Measurements from ENCODE around the gene ELMOD3.
A peak's percentile ranks its signal among the peaks of the same experiment; 100 is the strongest.

Gene ELMOD3

DNA sequence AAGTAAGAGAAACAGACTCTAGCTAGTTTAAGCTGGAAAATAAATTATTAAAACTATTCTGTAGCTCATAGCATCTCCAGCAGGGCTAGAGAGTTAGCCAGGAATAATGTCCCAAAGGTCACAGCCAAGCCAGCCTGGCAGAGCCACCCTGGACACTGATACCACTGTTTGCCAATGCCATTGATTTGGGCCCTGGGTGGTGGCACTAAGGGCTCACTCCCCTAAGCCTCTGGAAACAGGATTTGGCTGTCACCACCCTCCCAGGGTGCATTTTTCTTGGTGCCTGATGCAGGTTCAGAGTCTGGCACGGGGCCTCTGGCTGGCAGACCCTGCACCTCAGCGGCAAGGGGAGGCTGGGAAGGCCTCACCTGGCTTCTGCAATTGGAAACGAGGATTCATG is 71.0 kb downstream of the ELMOD3 start:
- DNase-seq (ENCODE audit: low read depth) = no peak
- no peak overlapping the region for H3K4me3 ChIP-seq (ENCODE audit: low read depth, low read length)
- TF ChIP-seq MAX (IDR thresholded peaks at IDR 0.05; ENCODE audit: low read depth, low read length) (no peak), MYC (IDR thresholded peaks at IDR 0.05; ENCODE audit: low read depth, low read length) (no peak), POLR2A (IDR thresholded peaks at IDR 0.05; ENCODE audit: extremely low read depth, insufficient read length) (no peak)
- TF ChIP-seq, protein P1, sequence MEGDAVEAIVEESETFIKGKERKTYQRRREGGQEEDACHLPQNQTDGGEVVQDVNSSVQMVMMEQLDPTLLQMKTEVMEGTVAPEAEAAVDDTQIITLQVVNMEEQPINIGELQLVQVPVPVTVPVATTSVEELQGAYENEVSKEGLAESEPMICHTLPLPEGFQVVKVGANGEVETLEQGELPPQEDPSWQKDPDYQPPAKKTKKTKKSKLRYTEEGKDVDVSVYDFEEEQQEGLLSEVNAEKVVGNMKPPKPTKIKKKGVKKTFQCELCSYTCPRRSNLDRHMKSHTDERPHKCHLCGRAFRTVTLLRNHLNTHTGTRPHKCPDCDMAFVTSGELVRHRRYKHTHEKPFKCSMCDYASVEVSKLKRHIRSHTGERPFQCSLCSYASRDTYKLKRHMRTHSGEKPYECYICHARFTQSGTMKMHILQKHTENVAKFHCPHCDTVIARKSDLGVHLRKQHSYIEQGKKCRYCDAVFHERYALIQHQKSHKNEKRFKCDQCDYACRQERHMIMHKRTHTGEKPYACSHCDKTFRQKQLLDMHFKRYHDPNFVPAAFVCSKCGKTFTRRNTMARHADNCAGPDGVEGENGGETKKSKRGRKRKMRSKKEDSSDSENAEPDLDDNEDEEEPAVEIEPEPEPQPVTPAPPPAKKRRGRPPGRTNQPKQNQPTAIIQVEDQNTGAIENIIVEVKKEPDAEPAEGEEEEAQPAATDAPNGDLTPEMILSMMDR (IDR thresholded peaks at IDR 0.05; ENCODE audit: low read depth, low read length) = no peak

DNA sequence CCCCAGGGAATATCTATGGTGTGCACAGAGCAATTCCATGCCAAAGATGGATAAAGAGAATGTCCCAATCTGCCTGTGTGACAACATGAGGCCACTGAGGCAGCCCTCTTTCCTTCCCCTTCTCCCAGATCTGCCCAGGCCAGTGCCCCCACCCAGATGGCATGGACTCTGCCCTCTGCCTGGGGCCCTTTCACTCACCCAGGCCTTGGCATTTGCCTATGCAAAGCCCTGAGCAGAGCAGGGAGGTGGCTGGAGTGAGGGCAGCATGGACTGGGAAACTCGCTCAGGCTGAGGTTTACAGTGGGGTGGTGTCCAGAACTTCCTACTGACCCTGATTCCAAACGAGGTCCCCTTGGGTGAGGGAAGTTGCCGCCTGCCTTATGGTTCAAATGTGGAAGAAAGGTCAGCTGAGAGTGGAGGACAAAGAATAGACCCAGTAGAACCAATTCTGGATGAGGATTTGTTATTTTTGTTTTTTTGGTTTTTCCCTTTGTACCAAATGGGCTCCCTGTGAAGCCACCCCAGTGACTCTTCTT is 72.8 kb downstream of the ELMOD3 start:
- DNase-seq (ENCODE audit: low read depth) = no peak
- no peak overlapping the region for H3K4me3 ChIP-seq (ENCODE audit: low read depth, low read length)
- TF ChIP-seq MYC (IDR thresholded peaks at IDR 0.05; ENCODE audit: low read depth, low read length) (no peak), POLR2A (IDR thresholded peaks at IDR 0.05; ENCODE audit: extremely low read depth, insufficient read length) (no peak)
- TF ChIP-seq, protein P1 (IDR thresholded peaks at IDR 0.05; ENCODE audit: low read depth, low read length) = no peak

DNA sequence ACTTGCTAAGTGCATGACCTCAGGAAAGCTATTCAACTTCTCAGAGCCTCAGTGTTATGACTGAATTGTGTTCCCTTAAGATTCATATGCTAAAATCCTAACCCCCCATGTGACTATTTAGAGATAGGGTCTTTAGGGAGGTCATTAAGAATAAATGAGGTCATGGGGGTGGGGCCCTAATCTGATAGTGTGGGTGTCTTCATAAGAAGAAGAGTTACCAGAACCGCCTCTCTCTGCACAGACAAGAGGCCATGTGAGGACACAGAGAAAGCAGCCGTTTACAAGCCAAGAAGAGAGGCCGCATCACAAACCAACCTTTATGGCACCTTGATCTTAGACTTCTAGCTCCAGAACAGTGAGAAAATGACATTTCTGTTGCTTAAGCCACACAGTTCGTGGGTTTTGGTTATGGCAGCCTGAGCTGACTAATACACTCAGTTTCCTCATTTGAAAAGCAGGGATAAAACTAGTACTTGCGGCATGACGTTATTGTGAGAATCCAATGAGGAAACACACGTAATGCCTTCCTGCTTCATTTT is 73.8 kb downstream of the ELMOD3 start:
- no peak overlapping the region for H3K4me3 ChIP-seq (ENCODE audit: low read depth, low read length)
- TF ChIP-seq MYC (IDR thresholded peaks at IDR 0.05; ENCODE audit: low read depth, low read length) (no peak), MAX (IDR thresholded peaks at IDR 0.05; ENCODE audit: low read depth, low read length) (no peak), POLR2A (IDR thresholded peaks at IDR 0.05; ENCODE audit: extremely low read depth, insufficient read length) (no peak)
- TF ChIP-seq, protein P1 (IDR thresholded peaks at IDR 0.05; ENCODE audit: low read depth, low read length) = no peak
- DNase-seq (ENCODE audit: low read depth) = peak; percentile 80

DNA sequence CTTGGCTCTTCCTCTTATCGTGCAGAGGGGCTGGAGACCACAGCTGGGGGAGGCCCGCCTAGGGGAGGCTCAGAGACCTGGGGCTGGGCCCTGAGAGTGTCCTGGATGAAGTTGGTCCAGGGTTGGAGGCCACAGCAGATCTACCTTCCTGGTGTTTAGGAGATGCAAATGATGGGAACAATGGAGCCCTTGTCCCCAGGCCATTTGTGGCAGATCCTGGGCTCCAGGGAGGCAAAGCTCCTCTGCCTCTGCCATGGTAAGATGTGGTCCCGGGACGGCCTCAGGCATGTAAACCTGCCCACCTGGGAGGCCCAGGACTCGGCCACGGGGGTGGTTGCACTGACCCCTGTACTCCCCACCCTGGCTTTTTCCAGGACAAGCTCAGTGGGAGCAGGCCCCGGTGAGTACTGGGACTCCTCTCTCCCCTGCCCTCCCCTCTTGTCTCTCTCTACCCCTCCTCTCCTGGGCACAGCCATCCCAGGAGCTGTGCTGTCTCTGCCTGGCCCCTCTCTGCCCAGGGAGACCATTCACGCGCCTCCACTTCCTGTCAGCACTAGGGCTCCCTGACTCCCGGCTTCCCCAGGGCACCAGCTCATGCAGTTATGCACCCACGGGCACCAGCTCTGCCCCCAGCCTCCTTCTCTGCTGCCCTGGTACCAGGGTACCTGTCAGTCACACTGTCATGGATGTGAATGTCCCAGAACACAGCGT is 74.8 kb downstream of the ELMOD3 start:
- no peak for DNase-seq (ENCODE audit: low read depth)

GRCh38 chr2:85429924-85430289 is 75.3 kb downstream of the ELMOD3 start:
- DNase-seq (ENCODE audit: low read depth) = no peak
- no peak overlapping the region for H3K4me3 ChIP-seq (ENCODE audit: low read depth, low read length)
- TF ChIP-seq, protein P1 (IDR thresholded peaks at IDR 0.05; ENCODE audit: low read depth, low read length) = no peak

More for the DNA sequence above, 74.8 kb downstream of the ELMOD3 start:
- H3K4me3 ChIP-seq (ENCODE audit: low read depth, low read length) = no peak overlapping the region
- TF ChIP-seq MYC (IDR thresholded peaks at IDR 0.05; ENCODE audit: low read depth, low read length) (no peak), MAX (IDR thresholded peaks at IDR 0.05; ENCODE audit: low read depth, low read length) (no peak), POLR2A (IDR thresholded peaks at IDR 0.05; ENCODE audit: extremely low read depth, insufficient read length) (no peak)
- TF ChIP-seq, protein P1 (IDR thresholded peaks at IDR 0.05; ENCODE audit: low read depth, low read length) = no peak

Data from NB4 (cell line).